K562 (cell line): ENCODE results near the gene PLCD1. TPM values are rescaled to one million over a fixed set of nuclear protein-coding genes. Genes with fewer than 3 reads are reported as not detected.

Experiments used
- CTBP1 ChIP-seq: fragments of 450-650 bp; IDR thresholded peaks from 2 replicates; pipeline ENCODE4 v1.6.1; 2016; ENCODE audit warnings: borderline replicate concordance
- DDX20 ChIP-seq: fragments of 450-650 bp; IDR thresholded peaks from 2 replicates; pipeline ENCODE4 v1.6.1; 2016; ENCODE audit warnings: missing genetic modification characterization, low read depth, mild to moderate bottlenecking, missing compliant biosample characterization, moderate library complexity
- ESRRB ChIP-seq: fragments of 250-450 bp; sonication (Bioruptor Pico); IDR thresholded peaks from 2 replicates; pipeline ENCODE4 v1.5.0; 2020; ENCODE audit warnings: mild to moderate bottlenecking, moderate library complexity, borderline replicate concordance
- JUN ChIP-seq, 2 experiments: sonication (generic) in 1 of 2; formaldehyde crosslinking in 1 of 2; IDR thresholded peaks; 2 replicates each; pipeline versions ENCODE4 v1.6.1 to v1.8.0; 2012 to 2022; ENCODE audit warnings: borderline replicate concordance in 2 of 2, mild to moderate bottlenecking in 2 of 2, improper control_type of control experiment in 1 of 2, low read depth in 1 of 2, low read length in 1 of 2, missing genetic modification reagents in 1 of 2
- NFIX ChIP-seq: fragments of 250-450 bp; sonication (Bioruptor Pico); IDR thresholded peaks from 2 replicates; pipeline ENCODE4 v1.4.0; 2020; ENCODE audit warnings: low read depth, mild to moderate bottlenecking, moderate library complexity
- PHTF2 ChIP-seq: fragments of 250-450 bp; sonication (Bioruptor Pico); IDR thresholded peaks from 2 replicates; pipeline ENCODE4 v1.5.0; 2021; ENCODE audit warnings: mild to moderate bottlenecking
- POLR3G ChIP-seq: IDR thresholded peaks from 2 replicates; pipeline ENCODE4 v1.6.1; 2011; ENCODE audit not compliant: insufficient read length, insufficient replicate concordance; ENCODE audit errors: extremely low read depth
- RBM14 ChIP-seq: fragments of 200-400 bp; formaldehyde crosslinking; IDR thresholded peaks from 2 replicates; pipeline ENCODE4 v1.6.1; 2018; ENCODE audit warnings: low read depth, mild to moderate bottlenecking, low read length, moderate library complexity, borderline replicate concordance; ENCODE audit not compliant: insufficient read depth
- SREBF2 ChIP-seq: sonication (generic); formaldehyde crosslinking; IDR thresholded peaks from 2 replicates; pipeline ENCODE4 v1.4.0; 2020; ENCODE audit warnings: mild to moderate bottlenecking, missing genetic modification reagents
- XRCC5 ChIP-seq: fragments of 200-400 bp; formaldehyde crosslinking; IDR thresholded peaks from 2 replicates; pipeline ENCODE4 v1.6.1; 2017; ENCODE audit warnings: low read depth, mild to moderate bottlenecking, low read length
- ZNF511 ChIP-seq: sonication (generic); formaldehyde crosslinking; IDR thresholded peaks from 2 replicates; pipeline ENCODE4 v1.8.0; 2022; ENCODE audit warnings: mild to moderate bottlenecking, missing genetic modification reagents
- polyA plus RNA-seq, 8 experiments: library from polyadenylated mRNA; depleted of rRNA in 4 of 8; stranded (reverse) in 5 of 8; unstranded in 3 of 8; fragments of >200 nt; fragmentation: Nextera tagmentation in 2 of 8; fragmentation: Illumina TruSeq in 1 of 8; extraction: Ambion mirVana in 2 of 8; extraction: Trizol in 1 of 8; gene quantifications; 2 replicates each; pipeline versions ENCODE4 v1.2.1 to v1.2.3, GENCODE V29; 2011 to 2014; ENCODE audit warnings: inconsistent platforms in 1 of 8, missing spikeins in 1 of 8
- total RNA-seq, 7 experiments: library from RNA; depleted of rRNA in 6 of 7; stranded (reverse); fragments of >200 nt in 6 of 7; fragmentation: Illumina TruSeq in 2 of 7; extraction: Trizol in 2 of 7; gene quantifications; 2 replicates each; pipeline versions ENCODE4 v1.2.1 to v1.2.3, GENCODE V29; 2011 to 2021; ENCODE audit warnings: low replicate concordance in 1 of 7
- TF ChIP-seq, protein P1 (sequence below): sonication (generic); formaldehyde crosslinking; IDR thresholded peaks from 2 replicates; pipeline ENCODE4 v1.8.1; 2023; ENCODE audit warnings: mild to moderate bottlenecking, missing genetic modification reagents
- TF ChIP-seq, protein P2 (sequence below): sonication (generic); formaldehyde crosslinking; IDR thresholded peaks from 2 replicates; pipeline ENCODE4 v1.8.0; 2022; ENCODE audit warnings: mild to moderate bottlenecking, missing genetic modification reagents

Gene PLCD1
- total and polyA plus RNA-seq, 9 of the 15 experiments (the other 6 are each of a cell fraction or from before 2014, with no cell fraction given), result 5.4 to 209 (median 116) TPM

DNA sequence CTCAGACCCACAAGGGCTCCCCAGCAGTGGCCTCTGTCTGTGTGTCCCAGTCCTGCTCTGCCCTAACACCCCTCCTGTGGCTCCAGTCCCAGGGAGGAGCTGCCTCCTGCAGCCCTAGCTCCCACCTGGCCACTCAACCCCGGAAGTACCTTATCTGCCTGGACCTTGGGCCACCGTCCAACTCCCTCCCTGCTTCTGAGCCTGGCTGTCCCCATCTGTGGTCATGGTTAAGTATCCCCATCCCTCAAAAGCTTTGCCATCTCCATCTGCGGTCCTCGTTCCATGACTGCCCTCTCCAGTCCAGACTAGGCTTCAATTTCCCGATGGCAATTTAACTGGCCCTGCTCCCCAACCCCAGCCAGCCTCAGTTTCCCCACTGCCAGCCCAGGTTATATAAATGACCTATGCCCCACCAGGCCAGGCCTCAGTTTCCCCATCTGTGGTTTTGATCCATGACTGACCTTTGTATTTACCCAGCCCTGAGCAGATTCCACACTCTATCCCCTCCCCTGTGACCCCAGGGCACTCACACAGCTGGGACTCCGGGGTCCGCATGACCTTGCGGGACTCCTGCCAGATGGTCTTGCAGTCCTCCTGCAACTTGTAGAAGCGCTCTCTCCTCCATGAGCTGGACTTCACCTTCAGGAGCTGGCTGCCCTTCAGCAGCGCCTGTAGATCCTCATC, 9.6 kb downstream of the PLCD1 start (continued):
- 0 out of 2 replicates have a peak, but pooled peaks have one; percentile 55 for TF ChIP-seq XRCC5
- TF ChIP-seq, protein P1, sequence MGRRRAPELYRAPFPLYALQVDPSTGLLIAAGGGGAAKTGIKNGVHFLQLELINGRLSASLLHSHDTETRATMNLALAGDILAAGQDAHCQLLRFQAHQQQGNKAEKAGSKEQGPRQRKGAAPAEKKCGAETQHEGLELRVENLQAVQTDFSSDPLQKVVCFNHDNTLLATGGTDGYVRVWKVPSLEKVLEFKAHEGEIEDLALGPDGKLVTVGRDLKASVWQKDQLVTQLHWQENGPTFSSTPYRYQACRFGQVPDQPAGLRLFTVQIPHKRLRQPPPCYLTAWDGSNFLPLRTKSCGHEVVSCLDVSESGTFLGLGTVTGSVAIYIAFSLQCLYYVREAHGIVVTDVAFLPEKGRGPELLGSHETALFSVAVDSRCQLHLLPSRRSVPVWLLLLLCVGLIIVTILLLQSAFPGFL (CRISPR knock-in tag), result no peak
- no peak for TF ChIP-seq ESRRB (CRISPR knock-in tag)
- no peak for TF ChIP-seq RBM14
- TF ChIP-seq NFIX (CRISPR knock-in tag), result 0 out of 2 replicates have a peak, but pooled peaks have one; percentile 3
- TF ChIP-seq JUN (IDR thresholded peaks at IDR 0.05; ENCODE audit: borderline replicate concordance, low read depth, low read length), result no peak
- no peak for TF ChIP-seq JUN (CRISPR knock-in tag; IDR thresholded peaks at IDR 0.05; ENCODE audit: borderline replicate concordance)
- no peak for TF ChIP-seq SREBF2 (CRISPR knock-in tag)
- no peak for TF ChIP-seq POLR3G
- TF ChIP-seq, protein P2, sequence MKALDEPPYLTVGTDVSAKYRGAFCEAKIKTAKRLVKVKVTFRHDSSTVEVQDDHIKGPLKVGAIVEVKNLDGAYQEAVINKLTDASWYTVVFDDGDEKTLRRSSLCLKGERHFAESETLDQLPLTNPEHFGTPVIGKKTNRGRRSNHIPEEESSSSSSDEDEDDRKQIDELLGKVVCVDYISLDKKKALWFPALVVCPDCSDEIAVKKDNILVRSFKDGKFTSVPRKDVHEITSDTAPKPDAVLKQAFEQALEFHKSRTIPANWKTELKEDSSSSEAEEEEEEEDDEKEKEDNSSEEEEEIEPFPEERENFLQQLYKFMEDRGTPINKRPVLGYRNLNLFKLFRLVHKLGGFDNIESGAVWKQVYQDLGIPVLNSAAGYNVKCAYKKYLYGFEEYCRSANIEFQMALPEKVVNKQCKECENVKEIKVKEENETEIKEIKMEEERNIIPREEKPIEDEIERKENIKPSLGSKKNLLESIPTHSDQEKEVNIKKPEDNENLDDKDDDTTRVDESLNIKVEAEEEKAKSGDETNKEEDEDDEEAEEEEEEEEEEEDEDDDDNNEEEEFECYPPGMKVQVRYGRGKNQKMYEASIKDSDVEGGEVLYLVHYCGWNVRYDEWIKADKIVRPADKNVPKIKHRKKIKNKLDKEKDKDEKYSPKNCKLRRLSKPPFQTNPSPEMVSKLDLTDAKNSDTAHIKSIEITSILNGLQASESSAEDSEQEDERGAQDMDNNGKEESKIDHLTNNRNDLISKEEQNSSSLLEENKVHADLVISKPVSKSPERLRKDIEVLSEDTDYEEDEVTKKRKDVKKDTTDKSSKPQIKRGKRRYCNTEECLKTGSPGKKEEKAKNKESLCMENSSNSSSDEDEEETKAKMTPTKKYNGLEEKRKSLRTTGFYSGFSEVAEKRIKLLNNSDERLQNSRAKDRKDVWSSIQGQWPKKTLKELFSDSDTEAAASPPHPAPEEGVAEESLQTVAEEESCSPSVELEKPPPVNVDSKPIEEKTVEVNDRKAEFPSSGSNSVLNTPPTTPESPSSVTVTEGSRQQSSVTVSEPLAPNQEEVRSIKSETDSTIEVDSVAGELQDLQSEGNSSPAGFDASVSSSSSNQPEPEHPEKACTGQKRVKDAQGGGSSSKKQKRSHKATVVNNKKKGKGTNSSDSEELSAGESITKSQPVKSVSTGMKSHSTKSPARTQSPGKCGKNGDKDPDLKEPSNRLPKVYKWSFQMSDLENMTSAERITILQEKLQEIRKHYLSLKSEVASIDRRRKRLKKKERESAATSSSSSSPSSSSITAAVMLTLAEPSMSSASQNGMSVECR (CRISPR knock-in tag), result no peak
- TF ChIP-seq CTBP1, result peak; percentile 96
- TF ChIP-seq DDX20, result no peak
- TF ChIP-seq ZNF511 (CRISPR knock-in tag), result 0 out of 2 replicates have a peak, but pooled peaks have one; percentile 62
- TF ChIP-seq PHTF2 (CRISPR knock-in tag), result no peak
